ENCODE results near the gene MAGI1. TPM values are rescaled to one million over a fixed set of nuclear protein-coding genes. Genes with fewer than 3 reads are reported as not detected.

Gene MAGI1
- polyA plus RNA-seq, 3 donors, result not detected

DNA sequence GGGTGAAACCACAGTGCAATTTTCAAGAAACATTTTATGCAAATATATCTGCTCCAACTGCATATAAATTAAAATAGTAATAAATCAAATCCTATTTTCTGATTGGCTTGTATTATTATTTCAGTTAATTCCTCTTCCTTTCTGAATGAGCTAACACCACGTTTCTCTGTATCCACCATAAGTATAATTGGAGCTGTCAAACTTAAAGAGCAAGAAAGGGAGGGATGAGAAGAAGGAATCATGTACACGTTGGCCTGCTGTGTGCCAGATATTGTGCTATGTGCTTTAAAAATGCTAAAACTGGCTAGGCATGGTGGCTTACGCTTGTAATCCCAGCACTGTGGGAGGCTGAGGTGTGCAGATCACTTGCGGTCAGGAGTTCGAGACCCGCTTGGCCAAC, 180.0 kb downstream of the MAGI1 start:
- Histone ChIP-seq H3K4me1 (ENCODE audit: control insufficient read depth in 1 of 2, insufficient read depth in 2 of 2, low read length in 2 of 2) (no peaks in the 10 kb centered on the region), H3K9ac (ENCODE audit: insufficient read depth, low read length, poor library complexity, severe bottlenecking) (no peak overlapping the region), H2AFZ (ENCODE audit: insufficient read depth, low read depth, low read length, poor library complexity, severe bottlenecking) (no peak overlapping the region), H3K36me3 (replicated peaks in 1 of 2; ENCODE audit: control insufficient read depth in 1 of 2, insufficient read depth in 2 of 2, low read length in 2 of 2) (no peaks in the 10 kb centered on the region), H3K79me2 (ENCODE audit: insufficient read depth, low read length) (no peaks in the 10 kb centered on the region), H3K27ac (ENCODE audit: low read depth in 1 of 2, low read length in 2 of 2) (no peak overlapping the region), H3K4me2 (replicated peaks; ENCODE audit: extremely low read depth, low read length, poor library complexity, severe bottlenecking) (no peak overlapping the region), H3K27me3 (ENCODE audit: control insufficient read depth in 2 of 2, insufficient read depth in 2 of 2, low read length in 2 of 2) (no peaks in the 10 kb centered on the region), H4K20me1 (ENCODE audit: insufficient read depth, low read length) (no peaks in the 10 kb centered on the region), H3K9me3 (replicated peaks in 1 of 2; ENCODE audit: control insufficient read depth in 1 of 2, insufficient read depth in 1 of 2, low read length in 2 of 2) (peaks cover 0 to 5% of the 10 kb centered on the region in 2 donors), H3K4me3 (replicated peaks in 1 of 3; ENCODE audit: low read depth in 2 of 3, low read length in 3 of 3) (no peak overlapping the region)
- TF ChIP-seq, protein P1, sequence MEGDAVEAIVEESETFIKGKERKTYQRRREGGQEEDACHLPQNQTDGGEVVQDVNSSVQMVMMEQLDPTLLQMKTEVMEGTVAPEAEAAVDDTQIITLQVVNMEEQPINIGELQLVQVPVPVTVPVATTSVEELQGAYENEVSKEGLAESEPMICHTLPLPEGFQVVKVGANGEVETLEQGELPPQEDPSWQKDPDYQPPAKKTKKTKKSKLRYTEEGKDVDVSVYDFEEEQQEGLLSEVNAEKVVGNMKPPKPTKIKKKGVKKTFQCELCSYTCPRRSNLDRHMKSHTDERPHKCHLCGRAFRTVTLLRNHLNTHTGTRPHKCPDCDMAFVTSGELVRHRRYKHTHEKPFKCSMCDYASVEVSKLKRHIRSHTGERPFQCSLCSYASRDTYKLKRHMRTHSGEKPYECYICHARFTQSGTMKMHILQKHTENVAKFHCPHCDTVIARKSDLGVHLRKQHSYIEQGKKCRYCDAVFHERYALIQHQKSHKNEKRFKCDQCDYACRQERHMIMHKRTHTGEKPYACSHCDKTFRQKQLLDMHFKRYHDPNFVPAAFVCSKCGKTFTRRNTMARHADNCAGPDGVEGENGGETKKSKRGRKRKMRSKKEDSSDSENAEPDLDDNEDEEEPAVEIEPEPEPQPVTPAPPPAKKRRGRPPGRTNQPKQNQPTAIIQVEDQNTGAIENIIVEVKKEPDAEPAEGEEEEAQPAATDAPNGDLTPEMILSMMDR (IDR thresholded peaks at IDR 0.05), result no peak
- no peak overlapping the region for H3K27ac Mint-ChIP-seq
- no peak overlapping the region for H3K4me3 Mint-ChIP-seq
- DNase-seq, result no peak
- no peaks in the 10 kb centered on the region for H3K36me3 Mint-ChIP-seq
- H3K4me1 Mint-ChIP-seq, result no peaks in the 10 kb centered on the region
- peaks cover 0 to 15% (median 8%) of the 10 kb centered on the region in 7 donors for H3K9me3 Mint-ChIP-seq
- intact Hi-C loops (cut with micrococcal nuclease), result no loop called here
- WGBS (ENCODE audit: insufficient coverage), result 96% methylated on average over 2 of the region's 6 CpGs
- H3K27me3 Mint-ChIP-seq (ENCODE audit: low read depth in 3 of 3), result peaks cover 0 to 1% (median 0%) of the 10 kb centered on the region in 3 donors

DNA sequence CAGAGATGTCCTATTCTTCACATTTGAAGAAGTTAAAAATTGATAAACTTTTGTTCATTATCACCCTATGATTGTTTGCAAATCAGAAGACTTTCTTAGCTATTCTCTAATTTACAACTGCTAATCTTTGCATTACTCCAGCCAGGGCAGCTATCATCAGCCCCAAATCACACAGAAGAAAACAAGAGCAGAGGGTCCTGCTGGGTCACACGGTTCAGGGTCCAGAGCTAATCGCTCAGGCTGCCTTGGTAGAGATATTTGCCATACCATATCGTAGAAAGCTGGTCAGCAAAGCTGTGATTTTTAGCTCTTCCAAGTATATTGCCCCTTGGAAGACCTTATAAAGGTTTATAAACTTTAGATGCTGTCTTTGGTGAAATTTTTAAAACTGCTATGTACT, 181.4 kb downstream of the MAGI1 start:
- Mint-ChIP-seq H3K4me1 (no peaks in the 10 kb centered on the region), H3K36me3 (no peaks in the 10 kb centered on the region), H3K27ac (no peak overlapping the region), H3K4me3 (no peak overlapping the region), H3K9me3 (peaks cover 0 to 15% (median 8%) of the 10 kb centered on the region in 7 donors), H3K27me3 (ENCODE audit: low read depth in 3 of 3) (no peaks in the 10 kb centered on the region)
- TF ChIP-seq, protein P1 (IDR thresholded peaks at IDR 0.05), result no peak
- DNase-seq, result no peak
- H4K20me1 ChIP-seq (ENCODE audit: insufficient read depth, low read length), result no peaks in the 10 kb centered on the region
- WGBS (ENCODE audit: insufficient coverage), result no CpG with 5 or more reads among the region's 3 CpGs
- no peak overlapping the region for H3K9ac ChIP-seq (ENCODE audit: insufficient read depth, low read length, poor library complexity, severe bottlenecking)
- H2AFZ ChIP-seq (ENCODE audit: insufficient read depth, low read depth, low read length, poor library complexity, severe bottlenecking), result no peak overlapping the region
- no peaks in the 10 kb centered on the region for H3K79me2 ChIP-seq (ENCODE audit: insufficient read depth, low read length)
- H3K9me3 ChIP-seq (replicated peaks in 1 of 2; ENCODE audit: control insufficient read depth in 1 of 2, insufficient read depth in 1 of 2, low read length in 2 of 2), result peaks cover 0 to 5% of the 10 kb centered on the region in 2 donors
- no peak overlapping the region for H3K27ac ChIP-seq (ENCODE audit: low read depth in 1 of 2, low read length in 2 of 2)
- H3K36me3 ChIP-seq (replicated peaks in 1 of 2; ENCODE audit: control insufficient read depth in 1 of 2, insufficient read depth in 2 of 2, low read length in 2 of 2), result no peaks in the 10 kb centered on the region
- no peaks in the 10 kb centered on the region for H3K4me1 ChIP-seq (ENCODE audit: control insufficient read depth in 1 of 2, insufficient read depth in 2 of 2, low read length in 2 of 2)
- intact Hi-C loops (cut with micrococcal nuclease), result no loop called here
- H3K4me3 ChIP-seq (replicated peaks in 1 of 3; ENCODE audit: low read depth in 2 of 3, low read length in 3 of 3), result no peak overlapping the region
- no peaks in the 10 kb centered on the region for H3K27me3 ChIP-seq (ENCODE audit: control insufficient read depth in 2 of 2, insufficient read depth in 2 of 2, low read length in 2 of 2)
- no peak overlapping the region for H3K4me2 ChIP-seq (replicated peaks; ENCODE audit: extremely low read depth, low read length, poor library complexity, severe bottlenecking)

All from CD14-positive monocyte (primary cell).